Neuron (in vitro differentiated cells): ENCODE measurements around the gene FGF12.

Experiments
- H2AFZ ChIP-seq: one replicate; pipeline ENCODE4 v1.6.1; 2013; ENCODE audit warnings: low read depth, mild to moderate bottlenecking, inconsistent platforms, low read length, moderate library complexity
- H3K27me3 ChIP-seq: one replicate; pipeline ENCODE4 v1.6.1; 2013; ENCODE audit warnings: low read length; ENCODE audit not compliant: insufficient read depth
- H3K36me3 ChIP-seq: one replicate; pipeline ENCODE4 v1.6.1; 2013; ENCODE audit warnings: low read length; ENCODE audit not compliant: insufficient read depth
- H3K4me1 ChIP-seq: one replicate; pipeline ENCODE4 v1.6.1; 2013; ENCODE audit warnings: low read length; ENCODE audit not compliant: insufficient read depth
- H3K4me3 ChIP-seq: 2 replicates; pipeline ENCODE4 v1.5.1; 2013; ENCODE audit warnings: mild to moderate bottlenecking, low read length, moderate library complexity
- H3K9me3 ChIP-seq: one replicate; pipeline ENCODE4 v1.6.1; 2013; ENCODE audit warnings: low read length

Gene FGF12

DNA sequence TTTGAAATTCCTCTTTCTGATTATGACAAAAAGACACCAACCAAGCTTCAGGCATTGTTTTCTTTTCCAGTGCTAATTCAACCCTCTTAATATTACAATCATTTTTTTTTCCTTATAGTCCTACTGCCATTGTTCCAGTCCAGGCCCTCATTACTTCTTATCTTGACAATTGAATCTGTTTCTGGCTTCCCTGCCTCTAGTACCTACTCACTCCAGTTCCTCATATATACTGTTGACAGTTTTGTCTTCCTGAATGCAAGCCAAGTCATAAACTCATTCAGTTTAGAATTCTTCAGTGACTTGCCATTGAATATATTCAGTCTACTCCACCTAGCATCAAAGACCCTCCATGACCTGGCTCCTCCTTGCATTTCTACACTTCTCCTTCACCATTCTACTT, 507.4 kb downstream of the FGF12 start:
- no peak overlapping the region for H2AFZ ChIP-seq
- no peaks in the 10 kb centered on the region for H3K36me3 ChIP-seq
- no peaks in the 10 kb centered on the region for H3K27me3 ChIP-seq
- H3K4me3 ChIP-seq: no peak overlapping the region
- no peaks in the 10 kb centered on the region for H3K9me3 ChIP-seq
- H3K4me1 ChIP-seq: no peaks in the 10 kb centered on the region

GRCh38 chr3:192216067-192216466, 511.3 kb downstream of the FGF12 start:
- Histone ChIP-seq H3K4me1 (no peaks in the 10 kb centered on the region), H3K27me3 (no peaks in the 10 kb centered on the region), H3K9me3 (no peaks in the 10 kb centered on the region), H3K4me3 (no peak overlapping the region), H3K36me3 (no peaks in the 10 kb centered on the region), H2AFZ (no peak overlapping the region)

- no peak overlapping the region for H2AFZ ChIP-seq
- H3K4me3 ChIP-seq: no peak overlapping the region
- no peaks in the 10 kb centered on the region for H3K27me3 ChIP-seq
Measured at GRCh38 chr3:192212979-192213378, 514.4 kb downstream of the FGF12 start.

DNA sequence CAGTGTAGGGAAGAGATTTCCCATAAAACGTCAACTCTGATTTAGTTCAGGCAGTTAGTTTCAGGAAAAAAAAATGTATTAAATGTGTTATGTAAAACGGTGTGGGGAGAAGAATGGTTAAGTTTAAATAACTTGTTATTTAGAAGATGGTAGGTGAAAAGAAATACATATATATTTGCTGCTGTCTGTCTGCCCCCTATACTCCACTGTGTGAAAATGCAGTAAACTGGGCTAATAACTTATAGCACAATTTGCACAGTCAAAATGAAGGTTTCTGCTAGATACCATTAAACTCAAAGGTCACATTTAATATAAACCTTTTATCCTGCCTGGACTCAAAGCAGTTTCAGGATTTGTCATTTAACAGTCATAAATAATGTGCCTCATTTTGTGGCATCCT, 515.0 kb downstream of the FGF12 start:
- no peak overlapping the region for H2AFZ ChIP-seq
- H3K4me3 ChIP-seq: no peak overlapping the region
- no peaks in the 10 kb centered on the region for H3K4me1 ChIP-seq
- H3K9me3 ChIP-seq: no peaks in the 10 kb centered on the region
- no peaks in the 10 kb centered on the region for H3K27me3 ChIP-seq
- H3K36me3 ChIP-seq: no peaks in the 10 kb centered on the region

More at GRCh38 chr3:192212979-192213378, 514.4 kb downstream of the FGF12 start:
- Histone ChIP-seq H3K36me3 (no peaks in the 10 kb centered on the region), H3K9me3 (no peaks in the 10 kb centered on the region), H3K4me1 (no peaks in the 10 kb centered on the region)

- no peak overlapping the region for H3K4me3 ChIP-seq
- H2AFZ ChIP-seq: no peak overlapping the region
- H3K9me3 ChIP-seq: no peaks in the 10 kb centered on the region
- H3K27me3 ChIP-seq: no peaks in the 10 kb centered on the region
- no peaks in the 10 kb centered on the region for H3K36me3 ChIP-seq
- H3K4me1 ChIP-seq: no peaks in the 10 kb centered on the region
Measured at GRCh38 chr3:192207651-192208050, 519.7 kb downstream of the FGF12 start.

- Histone ChIP-seq H2AFZ (no peak overlapping the region), H3K9me3 (no peaks in the 10 kb centered on the region), H3K27me3 (no peaks in the 10 kb centered on the region), H3K4me3 (no peak overlapping the region), H3K4me1 (no peaks in the 10 kb centered on the region), H3K36me3 (no peaks in the 10 kb centered on the region)
Measured at GRCh38 chr3:192207239-192207638, 520.1 kb downstream of the FGF12 start.

GRCh38 chr3:192194085-192194484, 533.3 kb downstream of the FGF12 start:
- Histone ChIP-seq H3K4me1 (no peaks in the 10 kb centered on the region), H3K36me3 (no peaks in the 10 kb centered on the region), H3K4me3 (no peak overlapping the region), H3K9me3 (no peaks in the 10 kb centered on the region), H2AFZ (no peak overlapping the region), H3K27me3 (no peaks in the 10 kb centered on the region)

DNA sequence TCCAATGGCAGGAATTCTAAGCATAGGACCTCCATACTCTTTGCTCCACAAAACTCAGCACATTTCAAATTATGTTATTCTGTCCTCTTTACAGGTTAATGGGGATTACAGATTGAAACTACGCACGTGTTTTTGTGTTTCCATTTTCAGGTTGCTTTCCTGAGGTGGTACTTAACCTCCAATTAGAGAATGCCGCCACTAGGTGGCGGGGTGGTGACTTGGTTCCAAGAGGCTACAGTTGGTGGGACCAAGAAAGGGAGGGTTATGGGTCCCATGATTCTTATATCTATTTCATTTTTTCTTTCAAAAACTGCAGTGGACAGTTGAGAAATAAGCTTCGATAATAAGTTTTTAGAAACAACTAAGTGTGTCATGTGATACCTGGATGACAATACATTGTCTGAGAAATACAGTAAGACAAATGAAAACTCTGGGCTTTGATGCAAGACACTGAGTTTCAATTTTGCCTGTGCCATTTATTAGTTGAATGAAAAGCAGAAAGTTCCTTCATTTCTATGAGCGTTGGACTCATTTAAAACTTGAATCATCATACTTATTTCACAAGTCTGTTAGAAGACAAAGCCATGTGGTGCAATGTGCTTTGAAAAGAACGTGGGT, 539.0 kb downstream of the FGF12 start:
- Histone ChIP-seq H3K9me3 (peaks cover 2% of the 10 kb centered on the region), H2AFZ (no peak overlapping the region), H3K4me3 (no peak overlapping the region), H3K4me1 (peaks cover 20% of the 10 kb centered on the region), H3K27me3 (no peaks in the 10 kb centered on the region), H3K36me3 (no peaks in the 10 kb centered on the region)

DNA sequence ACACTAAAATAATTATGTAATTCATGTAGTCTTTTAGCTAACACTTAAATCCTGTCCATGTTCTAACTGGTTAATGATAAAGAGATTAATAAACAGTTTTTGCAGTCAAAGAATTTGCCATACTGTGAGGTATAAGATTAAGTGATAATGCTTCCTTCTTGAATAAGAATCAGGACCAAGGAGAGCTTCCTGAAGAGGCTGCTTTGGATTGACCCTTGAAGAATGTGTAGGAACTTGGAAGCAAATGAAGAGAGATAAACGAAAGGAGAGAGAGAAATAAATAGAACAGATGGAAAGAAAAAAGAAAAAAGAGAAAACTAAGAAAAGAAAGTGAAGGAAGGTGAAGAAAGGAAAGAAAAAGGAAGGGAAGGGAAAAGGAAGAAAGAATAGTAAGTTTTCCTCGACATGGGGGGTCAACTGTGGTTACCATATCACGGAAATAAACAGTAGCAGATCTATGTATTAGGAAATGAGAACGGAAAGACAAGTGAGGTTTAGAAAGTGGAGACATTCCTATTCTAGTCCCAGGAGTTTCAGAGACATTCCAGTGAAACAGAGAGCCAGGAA, 539.8 kb downstream of the FGF12 start:
- Histone ChIP-seq H3K36me3 (no peaks in the 10 kb centered on the region), H3K9me3 (peaks cover 2% of the 10 kb centered on the region), H3K4me1 (peaks cover 20% of the 10 kb centered on the region), H2AFZ (no peak overlapping the region), H3K4me3 (no peak overlapping the region), H3K27me3 (no peaks in the 10 kb centered on the region)

DNA sequence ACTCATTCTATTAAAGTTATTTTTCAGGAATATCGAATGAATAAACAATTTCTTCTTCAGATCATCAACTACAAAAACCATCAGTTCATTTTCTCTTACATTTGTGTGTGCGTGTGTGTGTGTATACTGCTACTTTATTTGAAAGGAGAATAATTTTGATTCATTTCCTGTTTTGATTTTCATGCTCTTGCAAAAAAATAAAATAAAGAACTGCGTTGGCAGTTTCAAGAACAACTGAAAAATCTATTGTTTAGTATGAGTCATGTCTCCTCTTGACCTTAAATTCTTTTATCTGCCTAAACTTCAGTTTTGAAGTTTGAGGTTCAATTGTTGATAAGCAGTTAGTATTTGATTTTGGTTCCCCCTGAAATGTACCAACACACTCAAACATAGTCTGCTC, 540.8 kb downstream of the FGF12 start:
- no peaks in the 10 kb centered on the region for H3K36me3 ChIP-seq
- peaks cover 20% of the 10 kb centered on the region for H3K4me1 ChIP-seq
- H2AFZ ChIP-seq: no peak overlapping the region
- H3K4me3 ChIP-seq: no peak overlapping the region
- H3K9me3 ChIP-seq: peaks cover 2% of the 10 kb centered on the region
- no peaks in the 10 kb centered on the region for H3K27me3 ChIP-seq

DNA sequence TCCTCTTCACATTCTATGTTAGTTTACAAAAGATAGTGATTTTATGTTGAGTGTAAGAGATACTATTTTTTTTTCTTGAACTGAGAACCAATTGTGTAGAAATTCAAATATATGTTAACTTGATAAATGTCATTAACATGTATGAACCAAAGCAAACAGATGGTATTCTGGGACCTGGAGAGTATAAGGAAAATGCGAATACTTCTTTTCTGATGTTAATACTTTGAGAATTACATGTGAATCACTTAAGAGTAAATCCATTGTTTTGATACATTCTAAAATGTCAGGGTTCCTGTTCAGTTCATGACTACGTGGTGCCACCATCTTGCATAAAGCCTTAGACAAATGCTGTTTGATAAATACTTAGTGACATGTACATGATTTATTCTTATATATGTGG, 541.3 kb downstream of the FGF12 start:
- Histone ChIP-seq H3K9me3 (peaks cover 2% of the 10 kb centered on the region), H3K27me3 (no peaks in the 10 kb centered on the region), H3K4me3 (no peak overlapping the region), H3K4me1 (peaks cover 20% of the 10 kb centered on the region), H3K36me3 (no peaks in the 10 kb centered on the region), H2AFZ (no peak overlapping the region)

- no peak overlapping the region for H3K4me3 ChIP-seq
- H3K27me3 ChIP-seq: no peaks in the 10 kb centered on the region
- no peaks in the 10 kb centered on the region for H3K36me3 ChIP-seq
- peaks cover 20% of the 10 kb centered on the region for H3K4me1 ChIP-seq
- H3K9me3 ChIP-seq: peaks cover under 1% of the 10 kb centered on the region
- no peak overlapping the region for H2AFZ ChIP-seq
Measured at GRCh38 chr3:192183109-192183508, 544.2 kb downstream of the FGF12 start.

GRCh38 chr3:192181151-192181550, 546.2 kb downstream of the FGF12 start:
- H3K4me1 ChIP-seq: peaks cover 4% of the 10 kb centered on the region
- no peaks in the 10 kb centered on the region for H3K27me3 ChIP-seq
- H3K4me3 ChIP-seq: no peak overlapping the region
- no peak overlapping the region for H2AFZ ChIP-seq
- no peaks in the 10 kb centered on the region for H3K36me3 ChIP-seq
- no peaks in the 10 kb centered on the region for H3K9me3 ChIP-seq

DNA sequence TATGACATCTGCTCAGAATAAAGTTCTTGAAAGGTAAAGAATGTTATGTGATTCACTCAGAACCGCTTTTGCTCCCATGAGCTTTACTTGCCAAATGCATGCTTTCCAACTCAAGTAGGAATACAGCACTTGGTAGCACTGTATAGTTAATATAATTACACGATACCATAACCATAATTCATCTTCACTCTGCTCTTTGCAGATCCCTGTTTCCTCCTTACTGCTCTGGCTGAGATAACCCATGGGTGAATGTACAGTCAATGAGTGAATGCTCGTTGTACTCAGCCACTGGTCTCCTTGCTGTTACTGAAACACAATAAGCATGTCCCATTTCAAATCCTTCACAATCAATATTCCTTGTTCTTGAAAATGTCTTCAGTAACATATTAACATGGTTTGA, 550.0 kb downstream of the FGF12 start:
- H3K27me3 ChIP-seq: no peaks in the 10 kb centered on the region
- H3K4me3 ChIP-seq: no peak overlapping the region
- H3K9me3 ChIP-seq: no peaks in the 10 kb centered on the region
- H2AFZ ChIP-seq: no peak overlapping the region
- no peaks in the 10 kb centered on the region for H3K4me1 ChIP-seq
- no peaks in the 10 kb centered on the region for H3K36me3 ChIP-seq
